Stomach (tissue), 4 donors: ENCODE results near the gene MYADM.

Experiments
- EP300 ChIP-seq: sonication (generic); formaldehyde crosslinking; IDR thresholded peaks from one replicate; pipeline ENCODE4 v1.6.1; 2017; ENCODE audit warnings: antibody characterized with exemption
- POLR2A ChIP-seq, 4 donors: fragments of 450-650 bp; IDR thresholded peaks; one replicate each; pipeline ENCODE4 v1.6.1; 2016; ENCODE audit warnings: antibody characterized with exemption in 4 of 4, control low read depth in 2 of 4, mild to moderate bottlenecking in 1 of 4, moderate library complexity in 1 of 4
- POLR2AphosphoS5 ChIP-seq, 3 donors: sonication (generic); formaldehyde crosslinking; IDR thresholded peaks; one replicate each; pipeline ENCODE4 v1.6.1; 2016; ENCODE audit warnings: antibody characterized with exemption in 3 of 3
- TF ChIP-seq, protein P1 (sequence below), 7 experiments: fragments of 450-650 bp in 4 of 7; fragments of 200-600 bp in 3 of 7; sonication (generic) in 3 of 7; IDR thresholded peaks; one replicate each; pipeline ENCODE4 v1.5.1; 2016 to 2019; ENCODE audit warnings: antibody characterized with exemption in 7 of 7, control low read depth in 2 of 7, mild to moderate bottlenecking in 1 of 7

DNA sequence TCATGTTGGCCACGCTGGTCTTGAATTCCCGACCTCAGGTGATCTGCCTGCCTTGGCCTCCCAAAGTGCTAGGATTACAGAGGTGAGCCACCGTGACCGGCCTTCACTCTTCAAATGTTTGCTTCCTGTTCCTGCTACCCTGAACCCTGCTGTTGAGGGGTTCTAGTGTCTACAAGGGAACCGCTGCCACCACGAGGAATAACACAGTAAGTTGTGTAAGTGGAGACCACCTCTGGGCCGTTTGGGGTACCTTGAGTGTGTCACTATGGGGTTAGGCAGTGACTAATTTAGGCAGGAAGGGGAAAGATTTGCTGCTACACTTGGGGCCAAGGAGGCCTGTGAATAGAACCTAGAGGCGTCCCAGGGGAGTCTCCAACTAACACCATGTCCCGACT lies 2.2 kb upstream of the MYADM start:
- TF ChIP-seq, protein P1, sequence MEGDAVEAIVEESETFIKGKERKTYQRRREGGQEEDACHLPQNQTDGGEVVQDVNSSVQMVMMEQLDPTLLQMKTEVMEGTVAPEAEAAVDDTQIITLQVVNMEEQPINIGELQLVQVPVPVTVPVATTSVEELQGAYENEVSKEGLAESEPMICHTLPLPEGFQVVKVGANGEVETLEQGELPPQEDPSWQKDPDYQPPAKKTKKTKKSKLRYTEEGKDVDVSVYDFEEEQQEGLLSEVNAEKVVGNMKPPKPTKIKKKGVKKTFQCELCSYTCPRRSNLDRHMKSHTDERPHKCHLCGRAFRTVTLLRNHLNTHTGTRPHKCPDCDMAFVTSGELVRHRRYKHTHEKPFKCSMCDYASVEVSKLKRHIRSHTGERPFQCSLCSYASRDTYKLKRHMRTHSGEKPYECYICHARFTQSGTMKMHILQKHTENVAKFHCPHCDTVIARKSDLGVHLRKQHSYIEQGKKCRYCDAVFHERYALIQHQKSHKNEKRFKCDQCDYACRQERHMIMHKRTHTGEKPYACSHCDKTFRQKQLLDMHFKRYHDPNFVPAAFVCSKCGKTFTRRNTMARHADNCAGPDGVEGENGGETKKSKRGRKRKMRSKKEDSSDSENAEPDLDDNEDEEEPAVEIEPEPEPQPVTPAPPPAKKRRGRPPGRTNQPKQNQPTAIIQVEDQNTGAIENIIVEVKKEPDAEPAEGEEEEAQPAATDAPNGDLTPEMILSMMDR (IDR thresholded peaks at IDR 0.05), result no peak
- TF ChIP-seq POLR2AphosphoS5 (IDR thresholded peaks at IDR 0.05) (no peak), POLR2A (IDR thresholded peaks at IDR 0.05) (no peak), EP300 (no peak)
